GM19468 (cell line): ENCODE measurements around the gene AKR1B15.
"Not testable (repeated sequence)": the region's sequence is repeated elsewhere in the genome, so short reads cannot be mapped to it uniquely, and the experiment has no call there.

Source experiments
- ATAC-seq: cut with Tn5 transposase; IDR thresholded peaks from one replicate; pipeline ENCODE4 v1.9.1; 2021; ENCODE audit warnings: mild to moderate bottlenecking, moderate library complexity, moderate number of reproducible peaks; ENCODE audit not compliant: unreplicated experiment; ENCODE audit errors: extremely low read depth

The AKR1B15 gene

DNA sequence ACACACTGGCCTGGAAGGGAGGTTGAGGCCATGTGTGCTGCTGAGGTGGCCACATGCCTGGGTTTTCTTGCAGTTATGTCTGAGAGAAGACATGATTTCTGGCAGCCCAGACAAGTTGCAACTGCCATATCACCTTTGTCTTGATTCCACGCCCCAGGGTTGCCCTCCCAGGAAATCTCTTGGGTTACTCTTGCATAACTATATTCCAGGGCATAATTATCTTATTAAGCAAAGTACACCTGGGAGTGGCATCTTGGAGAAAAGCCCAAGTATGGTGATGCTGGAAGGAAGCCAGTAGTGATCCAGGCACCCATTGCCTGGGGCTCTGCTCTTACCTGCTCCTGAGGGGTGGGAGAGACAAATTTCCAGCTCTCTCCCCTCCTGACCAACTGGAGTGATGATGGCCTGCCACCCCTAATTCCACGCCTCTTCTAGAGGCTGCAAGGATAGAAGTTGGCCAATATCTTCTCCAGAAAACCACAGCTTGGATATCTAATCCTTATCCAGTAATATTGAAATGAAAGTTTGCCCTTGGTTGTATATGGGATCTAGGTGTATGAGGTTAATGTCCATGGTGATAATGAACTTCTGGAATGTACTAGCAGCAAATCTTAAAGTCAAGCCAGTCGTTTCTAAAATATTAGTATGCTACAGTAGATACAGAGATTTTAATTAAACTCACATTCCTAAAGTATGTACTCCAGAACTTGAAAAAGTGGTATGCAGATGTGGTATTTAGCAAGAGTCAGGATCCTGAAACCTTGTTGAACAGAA is 16.5 kb upstream of the AKR1B15 start:
- no peak for ATAC-seq

GRCh38 chr7:134532954-134533218 is 16.0 kb upstream of the AKR1B15 start:
- no peak for ATAC-seq

- no peak for ATAC-seq
These were observed 15.6 kb upstream of the AKR1B15 start for GRCh38 chr7:134533288-134533771.

- no peak for ATAC-seq
These were observed 14.3 kb upstream of the AKR1B15 start for GRCh38 chr7:134534633-134535032.

DNA sequence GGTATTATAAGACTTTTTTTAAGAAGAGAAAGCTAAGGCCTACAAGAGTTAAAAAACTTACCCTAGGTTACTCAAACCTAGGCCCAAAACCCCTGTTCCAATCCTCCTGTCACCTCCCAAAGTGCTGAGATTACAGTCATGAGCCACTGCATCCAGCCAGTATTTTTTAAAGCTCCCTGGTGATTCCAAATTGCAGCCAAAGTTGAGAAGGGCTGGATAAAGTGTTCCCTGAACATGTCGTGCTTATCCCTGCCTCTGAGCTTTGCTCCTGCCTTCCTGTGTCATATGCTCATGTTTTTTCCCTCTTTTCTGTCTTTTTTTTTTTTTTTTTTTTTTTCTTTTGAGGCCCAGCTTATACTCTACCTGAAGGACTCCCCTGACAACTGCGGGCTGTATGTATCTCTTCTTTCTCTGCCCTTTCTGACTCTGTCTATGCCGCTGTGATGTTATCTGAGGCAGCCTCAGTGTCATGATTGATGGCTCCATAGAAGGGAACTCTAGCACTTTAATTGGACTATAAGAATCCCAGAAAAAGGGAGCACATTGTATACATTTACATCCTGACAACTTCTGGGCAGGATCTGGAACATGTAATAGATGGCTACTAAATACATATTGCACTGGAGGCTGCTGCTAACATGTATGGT is 13.5 kb upstream of the AKR1B15 start:
- ATAC-seq, result no peak

DNA sequence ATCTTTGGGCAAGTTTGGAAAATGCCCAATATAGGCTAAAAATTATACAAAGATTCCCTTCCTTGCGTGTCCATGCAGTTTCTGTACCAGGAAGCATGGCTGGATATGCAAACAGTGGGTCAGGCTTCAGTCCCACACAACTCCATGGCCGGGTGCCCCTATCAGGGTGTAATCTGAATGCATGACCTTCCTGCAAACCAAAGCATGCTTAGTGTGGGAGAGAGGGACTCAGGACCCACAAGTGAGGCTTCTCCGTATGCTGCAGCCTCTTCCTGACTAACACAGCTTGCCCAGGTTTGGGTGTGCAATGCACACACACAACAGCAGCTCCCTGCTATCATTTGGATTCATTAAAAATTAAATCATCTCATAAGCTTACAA is 13.0 kb upstream of the AKR1B15 start:
- ATAC-seq, result no peak

GRCh38 chr7:134536558-134536957 is 12.4 kb upstream of the AKR1B15 start:
- not testable (repeated sequence) for ATAC-seq

- ATAC-seq, result not testable (repeated sequence)
These were observed 11.6 kb upstream of the AKR1B15 start for GRCh38 chr7:134537273-134537781.

- no peak for ATAC-seq
These were observed 9.4 kb upstream of the AKR1B15 start for GRCh38 chr7:134539380-134540004.

DNA sequence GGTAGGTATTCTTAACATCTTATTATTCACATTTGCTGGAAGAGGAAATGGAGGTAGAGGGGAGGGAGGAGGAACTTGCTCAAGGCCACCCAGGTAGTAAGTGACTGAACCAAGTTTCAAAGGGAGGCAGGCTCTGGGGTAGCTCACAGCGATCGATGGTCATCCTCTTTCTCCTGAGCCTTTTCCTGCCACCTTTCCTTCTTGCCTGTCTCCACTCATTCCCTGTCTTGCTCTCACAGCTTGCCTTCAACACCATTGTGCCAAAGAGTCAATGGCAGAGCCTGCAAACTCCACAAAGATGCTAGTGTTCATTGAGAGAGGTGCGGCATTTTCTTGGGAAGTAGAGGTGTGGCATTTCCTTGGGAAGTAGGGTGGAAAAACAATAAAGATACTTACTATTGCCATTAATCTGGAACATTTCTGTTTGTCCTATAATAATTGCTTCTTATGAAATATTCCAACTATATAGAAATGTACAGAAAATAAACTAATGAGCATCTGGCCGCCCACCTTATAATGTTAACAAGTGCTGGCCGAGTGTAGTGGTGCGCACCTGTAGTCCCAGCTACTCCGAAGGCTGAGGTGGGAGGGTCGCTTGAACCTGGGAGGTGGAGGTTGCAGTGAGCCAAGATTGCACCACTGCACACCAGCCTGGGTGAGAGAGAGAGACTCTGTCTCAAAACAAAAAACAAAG is 7.3 kb upstream of the AKR1B15 start:
- not testable (repeated sequence) for ATAC-seq

GRCh38 chr7:134542195-134542771 is 6.6 kb upstream of the AKR1B15 start:
- no peak for ATAC-seq

DNA sequence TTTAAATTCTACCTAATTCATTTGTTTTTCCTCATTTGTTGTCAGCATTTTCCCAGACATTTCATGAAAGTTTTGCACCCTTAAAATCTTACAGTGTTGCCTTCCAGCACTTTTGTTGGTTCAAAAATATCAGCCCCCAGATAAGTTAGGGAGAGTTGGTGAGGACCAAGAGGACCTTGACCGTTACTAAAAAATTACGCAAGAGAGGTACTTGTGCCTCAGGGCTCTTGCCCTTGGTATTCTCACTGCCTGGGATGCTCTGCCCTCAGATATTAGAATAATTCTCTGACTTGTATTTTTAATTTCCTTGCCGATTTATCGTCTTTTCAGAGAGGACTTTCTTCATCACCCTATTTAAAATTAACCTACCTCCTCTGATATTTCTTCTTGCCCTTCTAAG is 3.5 kb upstream of the AKR1B15 start:
- ATAC-seq, result no peak

- no peak for ATAC-seq
These were observed 3.0 kb upstream of the AKR1B15 start for GRCh38 chr7:134545918-134546317.

- no peak for ATAC-seq
These were observed 2.0 kb upstream of the AKR1B15 start for GRCh38 chr7:134546955-134547354.

DNA sequence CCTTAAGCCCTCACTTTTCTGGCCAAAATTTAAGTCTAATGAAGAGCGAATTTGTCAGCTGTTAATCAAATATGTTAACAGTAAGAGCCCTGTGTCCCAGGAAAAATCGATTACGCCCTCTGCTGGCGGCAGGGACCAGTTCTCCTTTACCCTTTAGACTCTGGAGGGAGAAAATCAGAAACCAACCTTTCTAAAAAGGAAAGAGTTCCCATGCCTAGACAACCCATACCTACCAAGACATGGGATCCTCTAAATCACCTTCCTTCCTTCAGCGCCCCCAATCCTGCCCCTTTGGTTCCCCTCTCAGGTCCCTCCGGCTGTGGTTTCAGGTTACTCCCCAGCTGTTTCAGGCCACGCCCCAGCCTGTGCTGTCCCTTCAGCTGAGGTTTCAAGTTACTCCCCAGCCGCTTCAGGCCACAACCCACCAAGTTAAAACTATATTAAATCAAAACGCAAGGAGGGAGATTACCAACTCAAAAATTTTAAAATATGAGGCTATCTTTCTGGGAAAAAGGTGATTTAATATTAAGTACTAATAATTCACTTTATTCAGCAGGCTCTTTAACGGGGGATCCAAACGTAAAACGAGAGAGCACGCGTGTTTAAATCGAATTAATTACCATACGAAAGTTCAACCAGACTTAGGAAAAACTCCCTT is 1.4 kb upstream of the AKR1B15 start:
- ATAC-seq, result no peak

DNA sequence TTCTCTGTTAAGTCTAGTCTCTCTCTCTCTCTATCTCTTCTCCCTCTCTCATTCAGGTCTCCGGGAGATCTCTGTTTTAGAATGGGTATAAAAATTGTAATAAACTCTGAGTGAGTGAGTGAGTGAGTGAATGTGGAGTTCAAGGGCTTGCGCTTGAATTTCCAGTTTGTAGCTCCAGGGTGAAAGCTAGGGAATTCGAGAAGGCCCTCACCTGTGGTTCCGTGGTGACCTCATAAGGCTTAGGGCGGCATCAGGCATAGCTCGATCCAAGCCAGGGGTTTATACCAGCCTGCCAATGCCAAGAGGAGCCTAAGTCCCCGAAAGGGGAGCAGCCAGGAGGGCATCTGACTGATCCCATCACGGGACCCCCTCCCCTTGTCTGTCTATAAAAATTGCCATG is 456 bp downstream of the AKR1B15 start:
- ATAC-seq, result no peak

DNA sequence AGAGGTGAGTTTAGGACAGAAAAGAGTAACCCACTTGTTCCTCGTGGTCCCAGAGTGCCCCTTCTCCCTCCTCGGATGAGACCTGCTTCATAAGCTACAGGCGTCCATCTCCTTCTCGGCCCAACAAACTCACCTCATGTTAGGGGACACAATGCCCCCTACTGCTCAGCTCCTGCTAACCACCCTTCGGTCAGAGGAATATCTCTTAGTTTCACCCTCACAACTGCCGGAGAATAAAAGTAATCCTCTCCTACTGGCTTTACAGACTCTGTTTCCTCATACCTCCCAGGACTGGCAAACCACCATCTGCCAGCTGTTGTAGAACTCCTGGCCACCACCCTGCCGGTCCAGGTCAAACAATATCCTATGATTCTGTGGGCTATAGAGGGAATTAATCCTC is 3.2 kb downstream of the AKR1B15 start:
- ATAC-seq, result no peak

DNA sequence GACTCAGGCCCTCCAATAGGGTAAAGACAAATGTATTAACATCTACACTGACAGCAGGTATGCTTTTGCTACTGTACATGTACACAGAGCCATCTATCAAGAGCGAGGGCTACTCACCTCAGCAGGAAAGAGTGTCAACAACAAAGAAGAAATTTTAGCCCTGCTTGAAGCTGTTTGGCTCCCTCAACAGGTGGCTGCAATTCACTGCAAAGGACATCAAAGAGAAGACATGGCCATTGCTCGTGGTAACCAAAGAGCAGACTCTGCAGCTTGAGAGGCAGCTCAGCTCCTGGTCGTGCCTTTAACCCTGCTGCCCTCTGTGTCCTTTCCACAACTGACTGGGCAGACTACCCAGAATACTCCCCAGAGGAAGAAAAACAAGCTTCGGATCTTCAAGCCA is 5.1 kb downstream of the AKR1B15 start:
- ATAC-seq, result no peak

DNA sequence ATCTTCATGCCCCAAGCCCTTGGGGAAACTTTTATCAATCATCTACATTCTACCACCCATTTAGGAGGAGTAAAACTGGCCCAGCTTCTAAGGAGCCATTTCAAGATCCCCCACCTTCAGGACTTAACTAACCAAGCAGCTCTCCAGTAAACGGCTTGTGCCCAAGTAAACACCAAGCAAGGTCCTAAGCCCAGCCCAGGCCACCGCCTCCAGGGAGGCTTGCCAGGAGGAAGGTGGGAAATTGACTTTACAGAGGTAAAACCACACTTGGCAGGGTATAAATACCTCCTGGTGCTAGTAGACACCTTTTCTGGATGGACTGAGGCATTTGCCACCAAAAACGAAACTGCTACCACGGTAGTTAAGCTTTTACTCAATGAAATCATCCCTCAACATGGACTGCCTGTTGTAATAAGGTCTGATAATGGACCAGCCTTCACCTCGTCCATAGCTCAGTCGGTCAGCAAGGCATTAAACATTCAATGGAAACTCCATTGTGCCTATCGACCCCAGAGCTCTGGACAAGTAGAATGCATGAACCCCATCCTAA is 5.6 kb downstream of the AKR1B15 start:
- ATAC-seq, result no peak

DNA sequence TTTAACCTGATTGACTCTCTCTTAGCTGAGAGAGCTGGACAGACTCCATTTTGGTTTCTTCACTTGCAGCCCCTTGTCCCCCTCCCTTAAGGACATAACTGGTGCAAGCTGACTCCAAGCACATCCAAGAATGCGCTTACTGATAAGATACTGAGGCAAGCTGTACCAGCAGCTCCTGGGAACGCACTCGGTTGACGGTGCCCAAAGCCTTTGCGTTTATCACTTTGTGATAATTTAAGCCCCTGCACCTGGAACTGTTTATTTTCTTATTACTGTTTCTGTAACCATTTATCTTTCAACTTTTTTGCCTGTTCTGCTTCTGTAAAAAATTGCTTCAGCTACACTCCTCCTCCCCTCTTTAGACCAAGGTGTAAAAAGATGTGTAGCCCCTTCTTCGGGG is 8.5 kb downstream of the AKR1B15 start:
- no peak for ATAC-seq
